Suprapubic skin (tissue), 4 donors: Measurements from ENCODE around the gene FOXK2. TPM values are rescaled to one million over a fixed set of nuclear protein-coding genes. Genes with fewer than 3 reads are reported as not detected.

Source experiments
- DNase-seq, 2 donors: peaks; one replicate each; pipeline ENCODE4 v3.0.0-alpha.2; 2019; ENCODE audit warnings: low spot score in 2 of 2
- H3K27ac ChIP-seq: fragments of 200-600 bp; sonication (generic); one replicate; pipeline ENCODE4 v1.5.1; 2019
- H3K27me3 ChIP-seq: fragments of 200-600 bp; sonication (generic); one replicate; pipeline ENCODE4 v1.5.1; 2019
- H3K36me3 ChIP-seq: fragments of 200-600 bp; sonication (generic); one replicate; pipeline ENCODE4 v1.5.1; 2019
- H3K4me1 ChIP-seq: fragments of 200-600 bp; sonication (generic); one replicate; pipeline ENCODE4 v1.5.1; 2019
- H3K4me3 ChIP-seq: fragments of 200-600 bp; sonication (generic); one replicate; pipeline ENCODE4 v1.5.1; 2019; ENCODE audit warnings: mild to moderate bottlenecking
- H3K9me3 ChIP-seq: fragments of 200-600 bp; sonication (generic); one replicate; pipeline ENCODE4 v1.5.1; 2019
- EP300 ChIP-seq: sonication (generic); formaldehyde crosslinking; IDR thresholded peaks from one replicate; pipeline ENCODE4 v1.6.1; 2017; ENCODE audit warnings: antibody characterized with exemption
- POLR2A ChIP-seq, 2 donors: fragments of 450-650 bp; IDR thresholded peaks; one replicate each; pipeline ENCODE4 v1.6.1; 2017; ENCODE audit warnings: antibody characterized with exemption in 2 of 2, mild to moderate bottlenecking in 2 of 2, moderate library complexity in 2 of 2
- POLR2AphosphoS5 ChIP-seq, 3 donors: sonication (generic); formaldehyde crosslinking; IDR thresholded peaks; one replicate each; pipeline ENCODE4 v1.6.1; 2017; ENCODE audit warnings: antibody characterized with exemption in 3 of 3
- WGBS: methylation state at CpG from one replicate; pipeline ENCODE4 v1.1.5; 2018; 5-methylcytosine and 5-hydroxymethylcytosine counted together
- total RNA-seq, 4 donors: library from RNA; depleted of rRNA; stranded (reverse); fragments of >200 nt; gene quantifications; one replicate each; pipeline ENCODE4 v1.1.0, GENCODE V29; 2016
- TF ChIP-seq, protein P1 (sequence below), 2 donors: fragments of 200-600 bp in 1 of 2; fragments of 450-650 bp in 1 of 2; sonication (generic) in 1 of 2; IDR thresholded peaks; one replicate each; pipeline ENCODE4 v1.5.1; 2016 to 2019; ENCODE audit warnings: antibody characterized with exemption in 2 of 2, mild to moderate bottlenecking in 1 of 2, moderate library complexity in 1 of 2

Gene FOXK2
- total RNA-seq, 4 donors from 2014 or later, result 62.7 to 94.5 (median 78.4) TPM

DNA sequence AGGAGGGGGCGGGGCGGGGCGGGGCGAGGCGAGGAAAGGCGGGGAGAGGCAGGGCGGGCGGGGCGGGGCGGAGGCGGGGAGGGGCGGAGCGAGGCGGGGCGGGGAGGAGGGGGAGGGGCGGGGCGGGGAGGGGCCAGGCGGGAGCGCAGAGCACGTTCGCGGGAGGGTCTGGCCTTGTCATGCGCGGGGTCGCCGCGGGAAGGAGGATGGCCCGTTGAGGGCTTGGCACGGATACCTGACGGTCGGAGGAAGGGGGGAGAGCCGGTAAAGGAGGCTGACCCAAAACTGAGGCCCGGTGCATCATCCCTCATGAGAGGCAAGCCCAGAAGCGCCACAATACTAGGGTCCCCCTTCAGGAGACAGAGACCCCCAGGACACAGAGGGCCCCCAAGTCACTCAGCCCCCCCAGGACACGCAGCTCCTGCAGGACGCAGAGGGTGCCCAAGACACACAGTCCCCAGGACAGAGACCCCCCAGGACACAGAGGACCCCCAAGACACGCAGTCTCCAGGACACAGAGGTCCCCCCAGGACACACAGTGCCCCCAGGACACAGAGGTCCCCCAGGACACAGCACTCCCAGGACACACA lies 129.3 kb downstream of the FOXK2 start:
- Histone ChIP-seq H3K9me3 (no peaks in the 10 kb centered on the region), H3K4me3 (peak overlapping the region; percentile 89), H3K27me3 (no peaks in the 10 kb centered on the region), H3K4me1 (peaks cover 30% of the 10 kb centered on the region), H3K27ac (peak overlapping the region; percentile 45), H3K36me3 (peaks cover 7% of the 10 kb centered on the region)
- TF ChIP-seq, protein P1, sequence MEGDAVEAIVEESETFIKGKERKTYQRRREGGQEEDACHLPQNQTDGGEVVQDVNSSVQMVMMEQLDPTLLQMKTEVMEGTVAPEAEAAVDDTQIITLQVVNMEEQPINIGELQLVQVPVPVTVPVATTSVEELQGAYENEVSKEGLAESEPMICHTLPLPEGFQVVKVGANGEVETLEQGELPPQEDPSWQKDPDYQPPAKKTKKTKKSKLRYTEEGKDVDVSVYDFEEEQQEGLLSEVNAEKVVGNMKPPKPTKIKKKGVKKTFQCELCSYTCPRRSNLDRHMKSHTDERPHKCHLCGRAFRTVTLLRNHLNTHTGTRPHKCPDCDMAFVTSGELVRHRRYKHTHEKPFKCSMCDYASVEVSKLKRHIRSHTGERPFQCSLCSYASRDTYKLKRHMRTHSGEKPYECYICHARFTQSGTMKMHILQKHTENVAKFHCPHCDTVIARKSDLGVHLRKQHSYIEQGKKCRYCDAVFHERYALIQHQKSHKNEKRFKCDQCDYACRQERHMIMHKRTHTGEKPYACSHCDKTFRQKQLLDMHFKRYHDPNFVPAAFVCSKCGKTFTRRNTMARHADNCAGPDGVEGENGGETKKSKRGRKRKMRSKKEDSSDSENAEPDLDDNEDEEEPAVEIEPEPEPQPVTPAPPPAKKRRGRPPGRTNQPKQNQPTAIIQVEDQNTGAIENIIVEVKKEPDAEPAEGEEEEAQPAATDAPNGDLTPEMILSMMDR (IDR thresholded peaks at IDR 0.05), result no peak
- TF ChIP-seq EP300 (no peak), POLR2AphosphoS5 (IDR thresholded peaks at IDR 0.05) (no peak), POLR2A (IDR thresholded peaks at IDR 0.05) (no peak)
- WGBS, result 0% methylated on average over 7 of the region's 37 CpGs
- DNase-seq, result peak in 1 of 2 donors; percentile 84

DNA sequence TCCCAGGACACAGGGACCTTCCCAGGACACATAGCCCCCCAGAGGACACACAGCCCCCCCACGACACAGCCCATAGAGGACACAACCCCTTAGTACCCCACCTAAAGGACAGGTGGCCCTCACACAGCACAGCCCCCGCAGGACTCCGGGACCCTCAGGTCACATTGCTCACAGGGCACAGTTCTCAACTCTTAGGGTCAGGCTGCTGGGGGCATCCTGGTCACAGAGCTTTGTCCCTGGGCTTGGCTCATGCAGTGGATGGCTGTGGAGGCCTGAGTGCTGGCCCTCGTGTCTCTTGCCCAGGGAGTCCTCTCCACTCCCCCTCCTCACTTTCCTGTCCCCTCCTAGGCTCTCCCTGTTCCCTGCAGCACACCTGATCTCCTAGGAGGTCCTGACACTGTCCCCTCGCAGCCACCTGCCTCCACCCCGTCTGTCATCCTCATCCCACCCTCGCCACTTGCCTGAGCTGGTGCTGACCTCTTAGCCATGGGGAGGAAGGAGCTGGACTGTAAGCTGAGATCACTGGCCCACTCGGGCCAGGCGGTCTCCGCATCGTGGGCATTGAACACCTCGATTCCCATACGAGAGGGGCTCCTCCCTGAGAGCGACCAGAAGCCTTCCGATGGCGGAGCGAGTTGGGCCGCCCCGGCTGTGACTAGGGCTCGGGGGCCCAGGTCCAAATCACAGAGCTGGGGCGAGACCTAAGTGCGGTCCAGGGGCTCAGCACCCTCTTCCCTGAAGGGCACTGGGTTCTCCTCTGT lies 130.1 kb downstream of the FOXK2 start:
- Histone ChIP-seq H3K4me1 (peaks cover 30% of the 10 kb centered on the region), H3K4me3 (no peak overlapping the region), H3K36me3 (no peaks in the 10 kb centered on the region), H3K9me3 (no peaks in the 10 kb centered on the region), H3K27me3 (no peaks in the 10 kb centered on the region), H3K27ac (no peak overlapping the region)
- 82% methylated on average over 18 of the region's 22 CpGs for WGBS
- TF ChIP-seq EP300 (no peak), POLR2A (IDR thresholded peaks at IDR 0.05) (no peak), POLR2AphosphoS5 (IDR thresholded peaks at IDR 0.05) (no peak)
- TF ChIP-seq, protein P1 (IDR thresholded peaks at IDR 0.05), result no peak
- DNase-seq, result no peak

DNA sequence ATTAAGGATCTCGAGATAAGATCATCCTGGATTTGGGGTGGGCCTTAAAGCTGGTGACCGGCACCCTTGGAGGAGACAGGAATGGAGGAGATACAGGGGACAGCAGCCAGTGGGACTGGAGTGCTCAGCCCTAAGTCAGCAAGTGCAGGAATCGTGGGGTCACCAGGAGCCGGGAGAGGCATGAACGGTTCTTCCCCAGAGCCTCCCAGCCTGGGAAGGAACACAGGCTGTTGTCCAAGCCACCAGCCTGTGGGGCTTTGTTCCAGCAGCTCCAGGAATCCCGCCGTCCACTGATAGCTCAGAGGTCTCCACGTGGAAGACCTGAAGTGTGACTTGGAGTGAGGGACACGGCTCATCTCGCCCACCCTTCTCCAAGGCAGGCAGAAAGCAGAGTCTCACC lies 131.2 kb downstream of the FOXK2 start:
- Histone ChIP-seq H3K4me1 (peaks cover 24% of the 10 kb centered on the region), H3K4me3 (no peak overlapping the region), H3K9me3 (no peaks in the 10 kb centered on the region), H3K27me3 (no peaks in the 10 kb centered on the region), H3K27ac (no peak overlapping the region), H3K36me3 (no peaks in the 10 kb centered on the region)
- TF ChIP-seq, protein P1 (IDR thresholded peaks at IDR 0.05), result no peak
- no peak for TF ChIP-seq POLR2AphosphoS5 (IDR thresholded peaks at IDR 0.05)
- TF ChIP-seq EP300, result no peak
- no peak for TF ChIP-seq POLR2A (IDR thresholded peaks at IDR 0.05)
- 75% methylated on average over 10 of the region's 10 CpGs for WGBS
- DNase-seq, result no peak

DNA sequence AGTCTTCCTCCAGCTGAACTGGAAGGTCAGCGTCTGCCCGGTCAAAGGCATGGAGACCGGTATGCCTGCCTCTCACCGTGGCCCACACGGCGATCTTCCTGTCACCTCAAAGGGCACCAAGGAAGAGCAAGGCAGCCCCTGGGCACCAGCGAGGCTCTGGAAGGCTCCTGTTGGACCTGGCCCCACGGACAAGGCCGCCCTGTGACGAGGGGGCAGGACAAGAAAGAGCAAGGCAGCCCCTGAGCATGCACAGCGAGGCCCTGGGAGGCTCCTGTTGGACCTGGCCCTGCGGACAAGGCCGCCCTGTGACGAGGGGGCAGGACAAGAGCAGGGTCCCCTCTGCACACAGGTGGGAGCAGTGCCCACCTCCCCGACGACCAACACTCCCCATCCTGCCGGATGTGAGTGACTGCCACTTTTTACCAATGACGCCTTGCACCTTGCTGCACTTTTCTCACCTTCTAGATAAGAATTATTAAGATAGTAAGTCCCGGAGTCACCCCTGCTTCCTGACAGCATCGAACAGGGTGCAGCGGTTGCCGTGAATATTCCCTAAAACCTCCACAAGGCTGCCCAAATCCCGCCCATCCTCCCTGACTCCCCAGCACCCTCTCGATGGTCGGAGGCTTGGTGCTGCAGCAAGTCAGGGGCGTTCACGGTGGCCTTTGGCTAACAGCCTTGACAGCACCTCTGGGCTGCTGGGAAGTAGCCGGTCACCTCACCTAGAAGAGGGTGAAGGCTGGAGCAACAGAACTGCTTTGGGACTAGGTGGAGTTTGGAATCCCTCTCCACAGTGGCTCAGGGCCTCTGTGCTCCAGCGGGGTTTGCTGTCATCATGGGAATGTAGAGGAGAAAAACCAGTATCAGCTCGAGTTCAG lies 134.4 kb downstream of the FOXK2 start:
- Histone ChIP-seq H3K27ac (peak overlapping the region; percentile 40), H3K9me3 (no peaks in the 10 kb centered on the region), H3K27me3 (no peaks in the 10 kb centered on the region), H3K4me1 (peaks cover 3% of the 10 kb centered on the region), H3K4me3 (no peak overlapping the region), H3K36me3 (peaks cover 16% of the 10 kb centered on the region)
- TF ChIP-seq EP300, result no peak
- TF ChIP-seq POLR2A (IDR thresholded peaks at IDR 0.05), result no peak
- no peak for TF ChIP-seq POLR2AphosphoS5 (IDR thresholded peaks at IDR 0.05)
- TF ChIP-seq, protein P1 (IDR thresholded peaks at IDR 0.05), result no peak
- WGBS, result 86% methylated on average over 27 of the region's 30 CpGs
- no peak for DNase-seq

Other genes starting within 250 kb of the FOXK2 start
- 100 to 1,000 TPM in 1 of 4 donors, 10 to 100 TPM in 3; 52.3 to 142 (median 58.8) TPM for gene CSNK1D, start 246.0 kb upstream of the FOXK2 start, total RNA-seq
- gene CD7, start 202.1 kb upstream of the FOXK2 start, total RNA-seq, result 1 to 10 TPM in 3 of 4 donors, under 1 TPM in 1; 0.29 to 4.4 (median 1.6) TPM
- gene SECTM1, start 186.0 kb upstream of the FOXK2 start, total RNA-seq, result 10 to 100 TPM in 3 of 4 donors, 1 to 10 TPM in 1; 9.5 to 37.8 (median 16.6) TPM
- not detected for gene TEX19, start 160.5 kb upstream of the FOXK2 start, total RNA-seq
- gene UTS2R, start 148.0 kb upstream of the FOXK2 start, total RNA-seq, result not detected
- gene HEXD, start 101.4 kb upstream of the FOXK2 start, total RNA-seq, result 10 to 100 TPM; 28.1 to 84.6 (median 33.4) TPM
- 10 to 100 TPM; 13.0 to 33.5 (median 20.0) TPM for gene OGFOD3, start 101.1 kb upstream of the FOXK2 start, total RNA-seq
- 10 to 100 TPM; 36.4 to 53.1 (median 45.6) TPM for gene CYBC1, start 69.0 kb upstream of the FOXK2 start, total RNA-seq
- gene NARF, start 61.0 kb upstream of the FOXK2 start, total RNA-seq, result 100 to 1,000 TPM in 1 of 4 donors, 10 to 100 TPM in 3; 37.6 to 105 (median 44.7) TPM
- 10 to 100 TPM; 70.1 to 96.8 (median 90.0) TPM for gene WDR45B, start 128.7 kb downstream of the FOXK2 start, total RNA-seq
- gene RAB40B, start 179.0 kb downstream of the FOXK2 start, total RNA-seq, result 10 to 100 TPM; 15.9 to 24.3 (median 21.6) TPM
- 10 to 100 TPM; 15.9 to 26.6 (median 21.4) TPM for gene FN3KRP, start 197.0 kb downstream of the FOXK2 start, total RNA-seq
- gene FN3K, start 215.9 kb downstream of the FOXK2 start, total RNA-seq, result 10 to 100 TPM in 1 of 4 donors, 1 to 10 TPM in 3; 2.0 to 19.2 (median 4.2) TPM
- 100 to 1,000 TPM in 1 of 4 donors, 10 to 100 TPM in 3; 49.7 to 119 (median 71.5) TPM for gene TBCD, start 232.3 kb downstream of the FOXK2 start, total RNA-seq